H1 (cell line): ENCODE data around the gene NAP1L1.

Source experiments
- ASH2L ChIP-seq: fragments of 200-600, 300-600 bp; sonication (generic); IDR thresholded peaks from one replicate; pipeline ENCODE4 v1.7.1; 2017; ENCODE audit warnings: low read length
- CREB1 ChIP-seq: IDR thresholded peaks from 2 replicates; pipeline ENCODE4 v1.6.1; 2012; ENCODE audit warnings: inconsistent platforms
- CTCF ChIP-seq, 3 experiments: IDR thresholded peaks; 1 replicate in 2 of 3; 2 replicates in 1 of 3; pipeline versions ENCODE4 v1.5.1 to v1.6.1; 2011; ENCODE audit warnings: low read length in 3 of 3, mild to moderate bottlenecking in 3 of 3, inconsistent platforms in 2 of 3, low read depth in 1 of 3, moderate library complexity in 1 of 3; ENCODE audit not compliant: insufficient read depth in 1 of 3; ENCODE audit errors: control extremely low read depth in 1 of 3
- EP300 ChIP-seq, 2 experiments: IDR thresholded peaks; 1 replicate in 1 of 2; 2 replicates in 1 of 2; pipeline ENCODE4 v1.6.1; 2011 to 2012; ENCODE audit warnings: low read depth in 2 of 2, low read length in 2 of 2, mild to moderate bottlenecking in 2 of 2, borderline replicate concordance in 1 of 2, inconsistent platforms in 1 of 2, moderate library complexity in 1 of 2
- EZH2 ChIP-seq: fragments of 200-600 bp; sonication (generic); IDR thresholded peaks from 2 replicates; pipeline ENCODE4 v1.7.1; 2012; ENCODE audit warnings: low read depth, mild to moderate bottlenecking, moderate library complexity, low read length, inconsistent platforms; ENCODE audit not compliant: severe bottlenecking
- SP2 ChIP-seq: IDR thresholded peaks from 2 replicates; pipeline ENCODE4 v1.6.1; 2012; ENCODE audit warnings: mild to moderate bottlenecking, low read length, inconsistent platforms
- SUZ12 ChIP-seq: fragments of 200-600 bp; sonication (generic); IDR thresholded peaks from 2 replicates; pipeline ENCODE4 v1.6.1; 2012; ENCODE audit warnings: mild to moderate bottlenecking, inconsistent platforms, low read length, moderate library complexity, mixed read lengths
- ZNF274 ChIP-seq: IDR thresholded peaks from 2 replicates; pipeline ENCODE4 v1.7.0; 2012; ENCODE audit warnings: low read length, borderline replicate concordance; ENCODE audit errors: extremely low read depth
- TF ChIP-seq, protein P1 (sequence below): IDR thresholded peaks from 2 replicates; pipeline ENCODE4 v1.6.1; 2011; ENCODE audit warnings: low read depth, mild to moderate bottlenecking, low read length; ENCODE audit not compliant: insufficient read depth

DNA sequence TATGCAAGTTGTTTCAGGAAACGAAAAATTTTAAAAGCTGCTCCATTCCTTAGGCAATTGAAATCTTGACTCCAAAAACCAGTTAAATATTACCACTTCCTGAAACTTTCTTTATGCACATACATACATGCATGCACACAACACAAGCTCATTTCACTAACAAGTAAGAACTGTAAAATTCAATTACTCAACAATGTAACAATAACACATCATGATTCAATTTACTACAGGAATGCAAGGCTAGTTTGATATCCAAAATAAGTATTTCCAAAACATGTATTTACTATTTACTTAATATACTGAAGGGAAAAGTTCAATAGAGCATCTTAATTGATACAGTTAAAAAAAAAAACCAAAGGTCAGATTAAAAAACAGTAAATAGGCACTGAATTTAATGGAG, 19.6 kb downstream of the NAP1L1 start:
- TF ChIP-seq CTCF (IDR thresholded peaks at IDR 0.05; ENCODE audit: control extremely low read depth in 1 of 3, insufficient read depth in 1 of 3, low read depth in 1 of 3, low read length in 3 of 3) (no peak), EP300 (IDR thresholded peaks at IDR 0.05; ENCODE audit: borderline replicate concordance in 1 of 2, low read depth in 2 of 2, low read length in 2 of 2) (no peak), ZNF274 (no peak), ASH2L (no peak), CREB1 (no peak), SUZ12 (no peak), SP2 (no peak), EZH2 (no peak)
- TF ChIP-seq, protein P1, sequence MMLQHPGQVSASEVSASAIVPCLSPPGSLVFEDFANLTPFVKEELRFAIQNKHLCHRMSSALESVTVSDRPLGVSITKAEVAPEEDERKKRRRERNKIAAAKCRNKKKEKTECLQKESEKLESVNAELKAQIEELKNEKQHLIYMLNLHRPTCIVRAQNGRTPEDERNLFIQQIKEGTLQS, result no peak
